Measurements from ENCODE around the gene TBC1D12.

DNA sequence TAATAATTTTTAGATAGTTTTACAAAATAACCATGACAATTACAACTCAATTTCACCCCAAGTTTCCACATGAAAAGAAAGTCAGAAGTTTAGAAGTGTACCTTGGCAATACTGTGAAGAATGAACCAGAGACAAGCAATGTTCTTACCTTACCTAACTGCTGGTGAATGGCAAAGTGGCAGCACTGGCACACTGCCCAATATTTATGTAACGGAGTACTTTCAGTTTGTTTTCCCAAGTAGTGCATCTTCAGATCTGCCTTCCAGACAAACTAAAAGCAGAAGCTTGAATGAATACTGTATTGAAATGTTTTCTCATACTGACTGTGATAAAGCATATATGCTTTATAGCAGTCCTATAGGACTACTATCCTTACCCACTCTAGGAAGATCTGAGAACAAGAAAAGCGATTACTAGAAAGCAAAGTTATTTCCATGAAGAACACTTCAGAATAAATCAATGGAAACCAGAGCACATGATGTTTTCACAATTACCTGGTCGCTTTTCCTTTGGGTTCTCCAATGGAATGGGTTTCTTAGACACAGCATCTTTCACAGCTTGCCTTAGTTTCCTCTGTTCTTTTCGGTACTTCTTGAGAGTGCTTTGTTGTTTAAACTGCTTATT lies 41.1 kb upstream of the TBC1D12 start:
- TF ChIP-seq CTCF (conservative IDR thresholded peaks at IDR 0.05) (no peak), EZH2 (IDR thresholded peaks at IDR 0.05; ENCODE audit: low read depth) (no peak)

Data from PC-9 (cell line).